Lung (tissue), 12 donors: ENCODE measurements around the gene ALKBH5. TPM values are rescaled to one million over a fixed set of nuclear protein-coding genes. Genes with fewer than 3 reads are reported as not detected.
A peak's percentile ranks its signal among the peaks of the same experiment; 100 is the strongest.

Experiments used
- ATAC-seq: fragments of 200-7000 bp; cut with Tn5 transposase; one replicate; pipeline ENCODE4 v1.9.1; 2020; ENCODE audit warnings: moderate number of reproducible peaks; ENCODE audit not compliant: insufficient read depth, low FRiP score
- DNase-seq, 3 donors: peaks; one replicate each; pipeline ENCODE4 v3.0.0-alpha.2; 2013 to 2017
- H3K27ac ChIP-seq, 2 donors: one replicate each; pipeline ENCODE4 v1.5.1; 2013; ENCODE audit warnings: mild to moderate bottlenecking in 2 of 2, moderate library complexity in 2 of 2, control low read depth in 1 of 2, inconsistent platforms in 1 of 2, low read depth in 1 of 2, low read length in 1 of 2
- H3K27me3 ChIP-seq, 3 donors: one replicate each; pipeline ENCODE4 v1.5.1; 2013; ENCODE audit warnings: low read length in 2 of 3; ENCODE audit not compliant: control insufficient read depth in 3 of 3, insufficient read depth in 3 of 3
- H3K36me3 ChIP-seq, 4 donors: one replicate each; pipeline ENCODE4 v1.5.1; 2013; ENCODE audit warnings: low read length in 4 of 4, mild to moderate bottlenecking in 1 of 4, moderate library complexity in 1 of 4; ENCODE audit not compliant: control insufficient read depth in 4 of 4, insufficient read depth in 4 of 4
- H3K4me1 ChIP-seq, 5 donors: one replicate each; pipeline ENCODE4 v1.5.1; 2013; ENCODE audit warnings: low read length in 5 of 5, mild to moderate bottlenecking in 2 of 5, moderate library complexity in 1 of 5; ENCODE audit not compliant: control insufficient read depth in 5 of 5, insufficient read depth in 5 of 5
- H3K4me3 ChIP-seq: one replicate; pipeline ENCODE4 v1.5.1; 2013; ENCODE audit warnings: mild to moderate bottlenecking, control low read depth, moderate library complexity
- H3K9ac ChIP-seq, 2 donors: one replicate each; pipeline ENCODE4 v1.5.1; 2013; ENCODE audit warnings: low read length in 2 of 2, control low read depth in 1 of 2; ENCODE audit not compliant: insufficient read depth in 1 of 2
- H3K9me3 ChIP-seq, 4 donors: one replicate each; pipeline ENCODE4 v1.5.1; 2013; ENCODE audit warnings: low read length in 3 of 4, mild to moderate bottlenecking in 1 of 4, moderate library complexity in 1 of 4; ENCODE audit not compliant: control insufficient read depth in 4 of 4, insufficient read depth in 3 of 4
- WGBS, 2 donors: extraction: QIAGEN DNeasy Blood & Tissue Kit; methylation state at CpG; one replicate each; pipeline ENCODE4 v1.1.7; 2013; 5-methylcytosine and 5-hydroxymethylcytosine counted together
- polyA plus RNA-seq, 2 donors: library from polyadenylated mRNA; stranded (reverse); fragments of 200-250 nt; gene quantifications; one replicate each; pipeline ENCODE4 v1.2.1, GENCODE V29; 2013
- total RNA-seq, 2 donors: library from RNA; depleted of rRNA in 1 of 2; stranded (reverse); fragments of >200 nt in 1 of 2; gene quantifications; one replicate each; pipeline ENCODE4 v1.2.1, GENCODE V29; 2014 to 2021
- TF ChIP-seq, protein P1 (sequence below): IDR thresholded peaks from 2 replicates; pipeline ENCODE4 v1.5.1; 2012; ENCODE audit warnings: mild to moderate bottlenecking; ENCODE audit errors: control extremely low read depth, extremely low read depth
- donor health status: control.
- donor health status: control.
- donor health status: Bipolar disorder and iron deficiency.
- donor health status: healthy.
- donor health status: DM: yes; HTN: yes; CAD: no.

ALKBH5 gene
- total and polyA plus RNA-seq, 4 donors: 30.2 to 104 (median 59.8) TPM

GRCh38 chr17:18224387-18225120 lies 40.9 kb downstream of the ALKBH5 start:
- Histone ChIP-seq H3K27me3 (no peaks in the 10 kb centered on the region), H3K9ac (peak overlapping the region in 1 of 2 donors; percentile 75), H3K36me3 (no peaks in the 10 kb centered on the region), H3K27ac (no peak overlapping the region), H3K4me1 (peaks cover 0 to 31% (median 12%) of the 10 kb centered on the region in 5 donors), H3K9me3 (no peaks in the 10 kb centered on the region), H3K4me3 (peak overlapping the region; percentile 30)
- TF ChIP-seq, protein P1, sequence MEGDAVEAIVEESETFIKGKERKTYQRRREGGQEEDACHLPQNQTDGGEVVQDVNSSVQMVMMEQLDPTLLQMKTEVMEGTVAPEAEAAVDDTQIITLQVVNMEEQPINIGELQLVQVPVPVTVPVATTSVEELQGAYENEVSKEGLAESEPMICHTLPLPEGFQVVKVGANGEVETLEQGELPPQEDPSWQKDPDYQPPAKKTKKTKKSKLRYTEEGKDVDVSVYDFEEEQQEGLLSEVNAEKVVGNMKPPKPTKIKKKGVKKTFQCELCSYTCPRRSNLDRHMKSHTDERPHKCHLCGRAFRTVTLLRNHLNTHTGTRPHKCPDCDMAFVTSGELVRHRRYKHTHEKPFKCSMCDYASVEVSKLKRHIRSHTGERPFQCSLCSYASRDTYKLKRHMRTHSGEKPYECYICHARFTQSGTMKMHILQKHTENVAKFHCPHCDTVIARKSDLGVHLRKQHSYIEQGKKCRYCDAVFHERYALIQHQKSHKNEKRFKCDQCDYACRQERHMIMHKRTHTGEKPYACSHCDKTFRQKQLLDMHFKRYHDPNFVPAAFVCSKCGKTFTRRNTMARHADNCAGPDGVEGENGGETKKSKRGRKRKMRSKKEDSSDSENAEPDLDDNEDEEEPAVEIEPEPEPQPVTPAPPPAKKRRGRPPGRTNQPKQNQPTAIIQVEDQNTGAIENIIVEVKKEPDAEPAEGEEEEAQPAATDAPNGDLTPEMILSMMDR: no peak
- DNase-seq (peak; percentile 76 to 83 (median 78)), ATAC-seq (no peak)
- WGBS, 2 donors: 56 to 60% methylated on average over 23 of the region's 23 CpGs

GRCh38 chr17:18225121-18225641 lies 41.6 kb downstream of the ALKBH5 start, which contains the start of gene LLGL1:
LLGL1 (plus strand) TSS chr17:18225635; CDS start chr17:18225683, 48 bp downstream.
- 0 to 2% methylated on average over 14 to 60 of the region's 60 CpGs for WGBS, 2 donors
- peak; percentile 97 for ATAC-seq
- peak; percentile 97 to 98 (median 98) for DNase-seq

DNA sequence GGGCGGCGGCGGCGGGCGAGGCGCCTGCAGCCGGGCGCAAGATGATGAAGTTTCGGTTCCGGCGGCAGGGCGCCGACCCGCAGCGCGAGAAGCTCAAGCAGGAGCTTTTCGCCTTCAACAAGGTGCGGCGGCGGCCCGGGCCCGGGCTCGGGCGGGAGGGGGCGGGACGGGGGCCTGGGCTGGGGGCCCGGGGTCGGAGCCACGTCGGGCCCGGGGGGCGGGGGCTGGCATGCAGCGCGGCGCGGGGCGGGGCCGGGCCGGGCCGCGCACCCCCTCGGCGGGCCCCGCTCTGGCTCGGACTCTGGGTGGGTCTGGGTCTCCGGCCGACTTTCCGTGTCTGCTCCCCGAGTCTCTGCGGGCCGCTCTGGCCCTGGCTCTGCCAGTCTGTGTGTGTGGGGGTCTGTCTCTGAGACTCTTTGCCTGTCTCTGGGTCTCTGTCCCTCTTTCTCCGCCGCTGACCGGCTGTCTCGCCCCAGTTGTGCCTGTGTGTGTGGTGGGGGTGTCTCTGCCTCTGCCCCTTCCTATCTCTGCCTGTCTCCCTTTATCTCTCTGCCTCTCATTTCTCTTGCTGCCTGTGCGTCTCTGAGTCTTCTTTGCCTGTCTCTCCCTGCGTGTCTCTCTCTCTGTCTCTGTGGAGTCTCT lies 42.1 kb downstream of the ALKBH5 start:
- Histone ChIP-seq H3K4me3 (peak overlapping the region; percentile 52), H3K4me1 (peaks cover 0 to 31% (median 12%) of the 10 kb centered on the region in 5 donors), H3K36me3 (no peaks in the 10 kb centered on the region), H3K27me3 (no peaks in the 10 kb centered on the region), H3K9me3 (no peaks in the 10 kb centered on the region), H3K27ac (no peak overlapping the region), H3K9ac (peak overlapping the region; percentile 79 to 81)
- ATAC-seq: no peak
- 0% methylated on average over 29 to 57 of the region's 57 CpGs for WGBS, 2 donors
- TF ChIP-seq, protein P1: no peak
- peak in 1 of 3 donors; percentile 48 for DNase-seq

More at GRCh38 chr17:18225121-18225641, 41.6 kb downstream of the ALKBH5 start, which contains the start of gene LLGL1:
- Histone ChIP-seq H3K36me3 (no peaks in the 10 kb centered on the region), H3K4me1 (peaks cover 0 to 31% (median 12%) of the 10 kb centered on the region in 5 donors), H3K27me3 (no peaks in the 10 kb centered on the region), H3K4me3 (peak within 1 kb of the TSS; percentile 52), H3K9ac (peak within 1 kb of the TSS; percentile 79 to 81), H3K9me3 (no peaks in the 10 kb centered on the region), H3K27ac (peak within 1 kb of the TSS in 1 of 2 donors; percentile 28)
- TF ChIP-seq, protein P1: no peak
